ENCODE measurements around the gene HAT1.

GRCh38 chr2:171889808-171890207 lies 32.5 kb upstream of the HAT1 start:
- TF ChIP-seq, protein P1, sequence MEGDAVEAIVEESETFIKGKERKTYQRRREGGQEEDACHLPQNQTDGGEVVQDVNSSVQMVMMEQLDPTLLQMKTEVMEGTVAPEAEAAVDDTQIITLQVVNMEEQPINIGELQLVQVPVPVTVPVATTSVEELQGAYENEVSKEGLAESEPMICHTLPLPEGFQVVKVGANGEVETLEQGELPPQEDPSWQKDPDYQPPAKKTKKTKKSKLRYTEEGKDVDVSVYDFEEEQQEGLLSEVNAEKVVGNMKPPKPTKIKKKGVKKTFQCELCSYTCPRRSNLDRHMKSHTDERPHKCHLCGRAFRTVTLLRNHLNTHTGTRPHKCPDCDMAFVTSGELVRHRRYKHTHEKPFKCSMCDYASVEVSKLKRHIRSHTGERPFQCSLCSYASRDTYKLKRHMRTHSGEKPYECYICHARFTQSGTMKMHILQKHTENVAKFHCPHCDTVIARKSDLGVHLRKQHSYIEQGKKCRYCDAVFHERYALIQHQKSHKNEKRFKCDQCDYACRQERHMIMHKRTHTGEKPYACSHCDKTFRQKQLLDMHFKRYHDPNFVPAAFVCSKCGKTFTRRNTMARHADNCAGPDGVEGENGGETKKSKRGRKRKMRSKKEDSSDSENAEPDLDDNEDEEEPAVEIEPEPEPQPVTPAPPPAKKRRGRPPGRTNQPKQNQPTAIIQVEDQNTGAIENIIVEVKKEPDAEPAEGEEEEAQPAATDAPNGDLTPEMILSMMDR (IDR thresholded peaks at IDR 0.05) = no peak
- TF ChIP-seq POLR2A (IDR thresholded peaks at IDR 0.05) = no peak
